GM21447 (cell line): ENCODE data around the gene TMEM140.
"Not testable (repeated sequence)": the region's sequence is repeated elsewhere in the genome, so short reads cannot be mapped to it uniquely, and the experiment has no call there.

Source experiments
- ATAC-seq: cut with Tn5 transposase; IDR thresholded peaks from one replicate; pipeline ENCODE4 v1.9.1; 2021; ENCODE audit not compliant: unreplicated experiment

TMEM140 gene

GRCh38 chr7:135171581-135172291, 23.9 kb downstream of the TMEM140 start:
- ATAC-seq, result not testable (repeated sequence)

DNA sequence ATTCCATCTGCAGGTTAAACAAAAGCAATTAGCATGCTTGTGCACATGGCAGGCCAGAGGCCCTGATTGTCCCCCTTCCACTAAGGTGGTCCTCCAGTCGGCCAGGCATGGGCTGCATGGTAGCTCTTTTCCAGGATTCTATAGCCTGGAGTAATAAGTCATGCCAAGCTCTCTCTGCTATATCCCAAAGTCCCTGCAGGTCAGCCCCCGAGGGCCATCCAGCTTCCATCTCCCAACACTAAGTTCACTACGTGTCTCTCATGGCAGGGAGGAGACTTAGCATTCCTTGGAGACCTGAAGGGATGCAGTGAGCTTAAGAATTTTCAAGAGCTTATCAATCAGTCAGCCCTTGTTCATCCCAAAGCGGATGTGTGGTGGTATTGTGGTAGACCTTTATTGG, 26.0 kb downstream of the TMEM140 start:
- not testable (repeated sequence) for ATAC-seq

DNA sequence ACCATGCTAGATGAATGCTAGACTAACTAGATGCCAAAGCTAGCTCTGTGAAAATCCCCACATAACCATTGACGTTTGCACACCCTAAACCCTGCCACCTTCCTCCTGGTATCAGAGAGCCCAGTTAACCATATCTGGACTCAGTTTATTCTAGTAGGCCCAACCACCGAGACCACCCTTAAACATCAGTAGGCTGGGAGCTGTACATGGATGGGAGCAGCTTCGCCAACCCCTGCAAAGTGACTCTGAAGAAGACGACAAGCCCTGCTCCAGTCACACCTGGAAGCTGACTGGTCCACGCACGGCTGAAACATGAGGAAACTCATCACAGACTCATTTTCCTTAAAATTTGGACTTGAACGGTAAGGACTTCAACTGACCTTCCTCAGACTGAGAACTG, 27.1 kb downstream of the TMEM140 start:
- ATAC-seq, result no peak

- no peak for ATAC-seq
Measured at GRCh38 chr7:135175931-135176330, 28.1 kb downstream of the TMEM140 start.

GRCh38 chr7:135177028-135177696, 29.3 kb downstream of the TMEM140 start:
- ATAC-seq, result no peak

DNA sequence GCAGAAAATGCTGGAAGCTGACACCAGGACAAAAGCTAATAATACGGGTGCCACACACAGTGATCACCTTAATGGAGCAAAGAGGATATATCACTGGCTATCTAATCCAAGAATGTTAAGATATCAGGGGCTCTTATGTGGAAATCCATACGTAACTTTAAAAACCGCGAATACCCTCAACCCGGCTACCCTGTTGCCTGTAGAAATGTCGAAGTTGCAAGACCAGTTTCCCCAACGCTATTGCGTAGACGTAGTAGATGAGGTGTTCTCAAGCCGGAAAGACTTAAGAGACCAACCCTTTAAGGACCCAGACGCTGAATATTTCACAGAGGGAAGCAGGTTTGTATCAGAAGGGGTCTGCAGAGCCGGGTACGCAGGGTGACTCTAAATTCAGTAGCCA, 30.5 kb downstream of the TMEM140 start:
- ATAC-seq, result no peak

- ATAC-seq, result no peak
Measured at GRCh38 chr7:135179321-135179925, 31.6 kb downstream of the TMEM140 start.

GRCh38 chr7:135180122-135180521, 32.2 kb downstream of the TMEM140 start:
- ATAC-seq, result no peak

DNA sequence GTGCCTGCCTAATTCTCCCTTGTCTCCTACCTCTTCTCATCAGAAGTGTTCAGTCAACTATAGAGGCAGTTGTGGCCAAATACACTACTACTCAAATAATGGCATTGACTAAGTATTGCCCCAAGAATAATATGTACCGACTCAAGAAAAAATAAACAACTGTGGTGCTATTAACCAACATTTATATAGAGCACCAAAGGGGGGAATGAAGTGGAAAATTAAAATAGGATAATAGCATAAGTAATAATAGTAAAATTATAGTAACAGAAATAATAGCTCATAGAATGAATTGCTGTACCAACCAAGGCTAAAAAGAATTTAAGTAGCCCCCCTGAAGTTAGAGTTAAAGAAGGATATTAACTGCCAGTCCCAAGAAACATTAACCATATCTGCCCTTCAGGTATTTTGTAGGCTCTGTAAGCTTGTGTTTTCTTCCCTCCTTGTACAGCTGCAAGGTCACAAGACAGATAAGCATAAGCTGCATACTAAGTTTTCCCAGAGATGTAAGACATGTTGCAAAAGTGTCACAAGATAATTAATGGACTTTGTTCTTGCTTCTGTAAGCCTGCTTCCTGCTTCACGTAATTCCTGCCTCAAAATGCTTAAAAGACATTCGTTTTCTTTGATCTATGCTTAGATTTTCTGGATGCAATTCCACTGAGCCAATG, 33.5 kb downstream of the TMEM140 start:
- no peak for ATAC-seq

- ATAC-seq, result no peak
Measured at GRCh38 chr7:135181929-135182678, 34.2 kb downstream of the TMEM140 start.

GRCh38 chr7:135183478-135183877, 35.6 kb downstream of the TMEM140 start:
- ATAC-seq, result no peak

DNA sequence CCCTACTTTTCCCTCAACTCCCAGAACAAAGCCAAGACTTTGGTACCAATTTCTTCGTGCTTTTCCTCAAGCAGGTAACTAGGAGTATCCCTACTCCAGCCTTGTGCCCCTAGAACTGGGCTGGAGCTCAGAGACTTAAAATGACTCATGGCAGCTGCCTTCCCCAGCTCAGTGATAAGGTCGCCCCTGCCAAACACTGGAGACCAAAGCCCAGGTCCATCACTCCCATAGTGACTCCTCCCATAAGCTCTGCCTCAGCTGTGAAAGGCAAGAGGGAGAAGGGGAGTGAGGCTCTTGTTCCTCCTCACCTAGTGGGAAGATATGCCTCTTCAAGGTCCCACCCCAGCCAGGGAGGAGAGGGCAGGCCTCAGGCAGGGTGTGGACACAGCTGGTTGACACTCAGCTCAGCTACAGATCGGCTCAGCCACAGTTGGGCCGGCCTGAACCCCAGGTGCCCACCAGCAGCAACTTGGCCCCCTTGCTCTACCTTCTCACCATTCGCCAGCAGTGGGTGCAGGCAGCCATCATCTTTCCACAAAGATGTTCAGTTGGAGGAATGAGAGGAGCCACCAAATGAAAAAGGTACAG, 36.5 kb downstream of the TMEM140 start:
- no peak for ATAC-seq

DNA sequence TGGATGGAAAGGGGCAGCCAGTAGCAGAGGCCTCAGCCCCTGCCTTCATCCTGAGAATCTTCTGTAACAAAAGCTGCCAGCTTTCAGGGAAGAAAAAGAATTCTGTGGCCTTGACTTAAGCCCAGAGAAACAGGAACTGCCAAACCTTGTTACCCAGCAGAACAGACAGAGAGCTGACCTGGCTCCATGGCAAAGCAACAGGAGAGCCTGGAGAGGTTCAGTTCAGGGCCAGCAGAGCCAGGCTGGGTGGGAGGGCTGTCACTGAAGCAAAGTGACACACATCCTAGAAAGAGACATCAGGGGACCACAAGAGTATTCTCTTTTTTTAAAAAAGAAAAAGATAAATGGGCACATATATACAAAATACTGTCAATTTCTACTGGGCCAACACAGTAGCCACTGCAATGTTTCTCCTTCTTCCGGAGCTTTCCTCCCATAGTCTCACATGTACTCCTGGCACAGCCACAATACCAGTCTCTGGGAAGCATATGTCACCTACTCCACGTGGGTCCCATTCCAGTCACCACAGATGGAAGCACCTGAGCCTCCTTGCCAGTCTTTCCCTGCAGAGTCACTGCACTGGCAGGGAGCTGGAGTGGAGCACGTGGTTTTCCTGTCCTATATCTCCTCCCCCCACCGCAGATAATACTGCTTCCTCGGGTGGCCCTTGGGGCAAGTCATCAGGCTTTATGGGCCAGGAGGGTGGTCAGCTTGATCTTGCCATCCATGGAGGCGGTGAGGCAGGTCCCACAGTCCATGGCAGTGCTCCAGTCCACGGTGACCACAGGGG, 37.8 kb downstream of the TMEM140 start:
- no peak for ATAC-seq

DNA sequence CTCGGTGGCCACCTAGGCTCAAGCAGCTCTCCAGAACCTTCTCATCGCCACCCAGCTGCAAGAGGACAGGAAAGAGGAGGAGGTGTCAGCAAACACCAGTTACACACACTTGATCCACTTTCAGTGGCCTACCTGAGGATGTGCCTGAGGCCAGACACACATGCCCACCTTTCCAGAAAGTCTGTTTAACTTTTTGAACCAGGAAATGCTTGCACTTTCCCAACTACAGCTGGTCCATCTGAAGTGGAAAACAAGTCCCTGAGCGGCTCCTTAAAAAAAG, 38.3 kb downstream of the TMEM140 start:
- no peak for ATAC-seq

DNA sequence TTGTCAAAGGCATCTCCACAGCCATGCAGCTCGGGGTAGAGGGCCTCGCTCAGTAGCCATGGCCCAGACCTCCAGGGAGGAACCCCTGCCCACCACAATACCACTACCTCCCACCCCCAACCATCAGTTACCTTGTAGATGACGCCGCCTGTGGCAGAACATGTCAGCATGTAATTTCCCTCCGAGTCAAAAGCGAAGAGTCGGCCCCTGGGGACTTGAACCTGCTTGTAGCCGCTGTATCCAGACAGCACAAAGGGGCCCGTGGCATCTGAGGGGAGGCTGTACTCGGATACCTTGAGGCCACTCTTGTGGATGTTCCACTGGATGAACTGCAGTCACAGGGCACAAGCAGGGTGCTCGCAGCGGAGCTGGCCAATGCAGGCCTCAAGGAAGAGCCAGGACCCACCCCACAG, 39.0 kb downstream of the TMEM140 start:
- ATAC-seq, result peak; percentile 62

GRCh38 chr7:135188298-135188984, 40.6 kb downstream of the TMEM140 start:
- peak; percentile 41 for ATAC-seq

- ATAC-seq, result no peak
Measured at GRCh38 chr7:135189221-135189662, 41.4 kb downstream of the TMEM140 start.

- no peak for ATAC-seq
Measured at GRCh38 chr7:135189961-135190360, 42.1 kb downstream of the TMEM140 start.

DNA sequence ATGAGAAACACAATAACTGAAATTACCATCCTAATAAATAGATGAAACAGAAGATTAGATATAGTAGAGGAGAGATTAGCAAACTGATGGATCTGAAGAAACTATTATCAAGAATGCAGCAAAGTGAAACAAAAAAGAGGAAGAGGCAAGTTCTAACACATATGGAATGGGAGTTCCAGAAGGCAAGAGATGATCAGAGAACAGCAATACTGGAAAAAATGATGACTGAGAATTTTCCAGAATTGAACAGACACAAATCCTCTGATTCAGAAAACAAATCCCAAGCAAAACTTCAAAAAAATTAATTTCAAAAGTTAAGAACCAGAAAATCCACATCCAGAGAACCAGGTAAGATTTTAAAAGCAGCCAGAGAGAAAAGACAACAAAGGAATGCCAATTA, 42.8 kb downstream of the TMEM140 start:
- ATAC-seq, result no peak
